HG03571 (cell line): ENCODE measurements around the gene RFPL3.
"Not testable (repeated sequence)": the region's sequence is repeated elsewhere in the genome, so short reads cannot be mapped to it uniquely, and the experiment has no call there.

ENCODE experiments used
- ATAC-seq: cut with Tn5 transposase; IDR thresholded peaks from one replicate; pipeline ENCODE4 v1.9.1; 2021; ENCODE audit not compliant: unreplicated experiment

The RFPL3 gene

DNA sequence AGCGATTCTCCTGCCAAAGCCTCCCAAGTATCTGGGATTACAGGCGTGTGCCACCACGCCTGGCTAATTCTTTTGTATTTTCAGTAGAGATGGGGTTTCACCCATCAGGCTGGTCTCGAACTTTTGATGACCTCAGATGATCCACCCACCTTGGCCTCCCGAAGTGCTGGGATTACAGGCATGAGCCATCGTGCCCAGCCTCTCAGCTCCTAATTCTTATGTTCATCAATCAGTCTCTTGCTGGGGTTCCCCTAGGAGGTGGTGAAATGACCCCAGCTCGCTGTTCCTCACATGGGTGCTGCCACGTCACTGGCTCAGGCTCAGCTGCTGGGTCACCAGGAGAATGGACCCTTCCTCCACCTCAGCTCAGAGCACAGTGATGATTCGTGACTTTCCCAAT, at the start of gene RFPL3:
Gene RFPL3, plus strand, starts transcription at position 301 of the 400 bp plus-strand sequence. CDS start 205 bp downstream, outside the sequence.
- ATAC-seq, result not testable (repeated sequence)

DNA sequence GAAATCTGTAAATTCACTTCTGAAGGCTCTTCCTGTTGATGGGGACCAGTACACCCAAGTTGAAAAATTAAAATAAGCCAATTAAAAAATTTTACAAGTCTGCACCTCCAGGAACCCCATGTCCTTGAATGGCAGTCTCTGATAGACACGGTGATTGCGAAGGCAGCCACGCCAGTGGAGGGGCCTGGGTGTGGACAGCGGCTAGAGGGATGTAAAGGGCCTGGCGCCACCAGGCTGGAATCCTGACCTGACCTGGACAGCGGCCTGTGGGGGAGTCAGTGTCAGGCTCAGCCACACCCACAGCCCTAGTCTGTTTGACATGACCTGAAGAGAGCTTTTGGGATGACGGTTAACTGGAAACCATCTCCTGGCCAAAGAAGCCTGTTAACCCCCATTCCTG, 49.5 kb upstream of the RFPL3 start:
- no peak for ATAC-seq

GRCh38 chr22:32308934-32309333, 48.7 kb upstream of the RFPL3 start:
- no peak for ATAC-seq

GRCh38 chr22:32309585-32310251, 47.9 kb upstream of the RFPL3 start:
- no peak for ATAC-seq

GRCh38 chr22:32310777-32311176, 46.9 kb upstream of the RFPL3 start:
- ATAC-seq, result no peak

- no peak for ATAC-seq
These were observed 46.1 kb upstream of the RFPL3 start for GRCh38 chr22:32311551-32312071.

DNA sequence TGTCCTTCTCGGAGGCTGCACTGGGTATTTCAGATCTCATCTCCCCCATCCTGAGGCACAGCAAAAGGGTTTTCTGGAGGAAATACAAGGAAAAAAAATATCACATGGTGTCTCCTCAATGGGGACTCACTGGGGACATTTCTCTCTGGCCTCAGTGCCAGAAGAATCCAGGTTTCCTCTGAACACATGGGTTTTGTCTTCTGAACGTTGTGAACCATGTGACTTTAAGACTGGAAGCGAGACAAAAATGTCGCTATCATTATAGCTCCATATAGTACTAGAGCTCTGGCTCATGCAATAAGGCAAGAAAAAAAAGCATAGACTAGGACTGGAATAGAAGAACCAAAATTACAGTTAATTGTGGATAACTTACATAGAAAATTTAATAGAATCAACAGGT, 44.9 kb upstream of the RFPL3 start:
- no peak for ATAC-seq

GRCh38 chr22:32313532-32313931, 44.1 kb upstream of the RFPL3 start:
- ATAC-seq, result no peak

GRCh38 chr22:32317524-32317923, 40.1 kb upstream of the RFPL3 start:
- no peak for ATAC-seq

GRCh38 chr22:32318361-32318760, 39.3 kb upstream of the RFPL3 start:
- no peak for ATAC-seq

DNA sequence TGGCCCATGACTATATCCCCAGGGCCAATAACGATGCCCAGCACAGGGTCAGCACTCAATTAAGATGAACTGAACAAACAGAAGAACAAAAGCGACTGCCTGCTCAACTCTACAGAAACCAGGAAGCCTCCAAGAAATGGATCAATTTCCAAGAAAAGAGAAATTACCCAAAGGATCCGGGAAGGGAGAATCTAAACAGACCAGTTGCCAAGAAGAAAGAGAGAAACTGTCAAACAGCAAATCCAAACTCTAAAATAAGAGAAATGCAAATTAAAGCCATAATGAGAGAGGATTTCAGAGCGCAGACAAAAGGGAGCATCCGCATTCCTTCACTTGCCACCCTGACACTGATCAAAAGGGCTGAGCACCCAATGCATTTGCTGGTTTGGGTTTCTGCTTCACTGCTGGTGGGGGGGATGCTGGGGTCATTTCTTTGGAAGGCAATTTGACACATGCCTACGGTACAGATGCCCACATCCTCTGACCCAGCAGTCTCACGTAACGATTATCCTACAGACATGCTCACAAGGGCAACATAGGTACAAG, 37.7 kb upstream of the RFPL3 start:
- no peak for ATAC-seq

- no peak for ATAC-seq
These were observed 34.7 kb upstream of the RFPL3 start for GRCh38 chr22:32322986-32323385.

- ATAC-seq, result no peak
These were observed 34.0 kb upstream of the RFPL3 start for GRCh38 chr22:32323513-32324164.

- ATAC-seq, result no peak
These were observed 32.9 kb upstream of the RFPL3 start for GRCh38 chr22:32324505-32325415.

DNA sequence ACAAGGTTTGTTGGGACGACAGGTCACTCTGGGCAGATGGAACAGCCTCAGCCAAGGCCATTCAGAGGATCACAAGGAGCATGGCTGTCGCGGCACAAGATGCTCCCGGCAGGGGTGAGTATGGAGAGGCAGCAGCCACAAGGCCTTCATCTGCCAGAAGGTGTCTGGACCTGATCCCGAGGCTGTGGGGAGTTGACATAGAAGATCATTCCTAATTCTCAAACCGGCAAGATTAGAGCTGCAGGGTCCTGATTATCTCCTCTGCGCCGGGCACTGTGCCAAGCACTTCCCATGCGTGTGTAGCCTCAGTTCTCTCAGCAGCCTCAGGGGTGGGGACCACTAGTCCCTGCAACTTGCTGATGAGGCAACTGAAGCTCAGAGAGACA, 32.3 kb upstream of the RFPL3 start:
- ATAC-seq, result no peak

GRCh38 chr22:32325811-32326237, 31.8 kb upstream of the RFPL3 start:
- ATAC-seq, result no peak

DNA sequence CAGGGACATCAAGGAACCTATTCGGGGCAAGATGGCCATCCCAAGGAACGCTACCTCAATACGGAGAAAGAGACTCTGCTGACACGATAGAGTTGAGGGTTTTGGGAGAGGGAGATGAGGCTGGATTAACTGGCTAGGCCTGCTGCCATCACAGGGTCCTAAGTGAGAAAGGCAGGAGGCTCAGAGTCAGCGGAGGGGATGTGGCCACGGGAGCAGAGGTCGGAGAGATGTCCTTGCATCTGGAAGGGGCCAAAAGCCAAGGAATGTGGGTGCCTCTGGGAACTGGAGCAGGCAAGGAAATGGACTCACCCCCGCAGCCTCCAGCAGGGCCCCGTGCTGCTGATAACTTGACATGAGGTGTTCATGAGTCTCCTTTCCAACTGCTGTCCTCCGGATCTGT, 31.0 kb upstream of the RFPL3 start:
- no peak for ATAC-seq

GRCh38 chr22:32327066-32327465, 30.6 kb upstream of the RFPL3 start:
- no peak for ATAC-seq

DNA sequence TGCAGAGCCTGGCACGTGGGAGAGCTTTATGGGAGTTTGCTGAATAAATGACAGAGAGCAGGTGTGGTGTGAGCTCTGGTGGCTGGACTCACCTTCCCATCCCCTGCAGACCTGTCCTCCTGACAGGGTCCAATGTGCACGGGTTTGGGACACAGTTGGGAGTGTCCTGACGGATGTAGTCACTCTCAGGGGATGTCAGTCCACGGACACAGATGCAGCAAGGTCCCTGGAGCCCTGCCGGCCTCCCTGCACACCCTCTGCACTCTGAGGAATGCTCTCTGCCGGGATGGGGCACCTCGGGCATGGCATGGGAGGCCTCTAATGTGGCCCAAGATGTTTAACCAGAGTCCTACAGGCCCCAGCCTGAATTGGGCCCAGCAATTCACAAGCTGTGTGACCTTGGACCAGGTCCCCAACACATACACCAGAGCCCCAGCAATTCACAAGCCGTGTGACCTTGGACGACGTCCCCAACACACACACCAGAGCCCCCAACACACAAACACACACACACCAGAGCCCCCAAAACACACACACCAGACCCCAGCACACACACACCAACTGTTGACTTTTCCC, 30.0 kb upstream of the RFPL3 start:
- ATAC-seq, result no peak

DNA sequence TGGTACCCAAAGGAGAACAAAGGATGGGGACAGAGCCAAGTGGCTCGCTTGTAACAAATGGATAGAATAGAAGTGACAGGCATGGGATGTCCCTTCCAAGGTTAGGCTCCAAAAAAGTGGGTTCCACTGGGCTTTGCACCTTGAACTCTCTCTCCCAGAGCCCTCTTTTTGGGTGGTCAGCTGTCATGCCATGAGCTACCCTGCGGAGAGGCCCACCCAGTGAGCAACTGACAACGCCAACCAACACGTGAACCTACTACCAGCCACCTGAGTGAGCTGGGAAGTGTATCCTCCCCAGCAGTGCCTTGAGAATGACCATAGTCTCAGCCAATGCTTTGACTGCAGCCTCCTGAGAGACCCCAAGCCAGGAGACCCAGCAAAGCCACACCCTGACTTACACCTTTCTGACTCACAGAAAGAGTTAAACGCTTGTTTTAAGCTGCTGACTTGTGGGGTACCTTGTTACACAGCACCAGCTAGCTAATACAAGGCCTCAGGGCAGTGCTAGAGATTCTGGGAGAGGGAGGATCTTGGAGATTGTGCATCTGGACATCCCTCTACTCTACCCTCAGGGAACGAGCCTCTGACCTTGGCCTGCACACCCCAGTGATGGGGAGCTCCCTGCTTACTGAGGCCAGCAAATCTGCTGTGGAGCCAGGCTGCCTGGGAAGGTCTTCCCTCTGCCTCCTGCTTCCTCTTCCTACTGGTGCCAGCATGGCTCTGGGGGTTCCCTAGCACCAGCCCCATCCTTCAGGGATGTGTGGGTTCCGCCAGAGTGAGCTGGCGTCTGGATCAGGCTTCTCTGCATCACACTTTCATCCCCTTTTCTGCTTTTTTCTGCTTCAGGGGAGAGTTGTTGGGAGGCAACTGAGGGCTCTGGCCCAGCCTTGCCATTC, 29.1 kb upstream of the RFPL3 start:
- no peak for ATAC-seq
